HG02763 (cell line): ENCODE results near the gene SELENOO.

Experiments used
- ATAC-seq: cut with Tn5 transposase; IDR thresholded peaks from one replicate; pipeline ENCODE4 v1.9.1; 2021; ENCODE audit warnings: mild to moderate bottlenecking, moderate library complexity; ENCODE audit not compliant: unreplicated experiment

Gene SELENOO

GRCh38 chr22:50171965-50172421 lies 28.8 kb upstream of the SELENOO start:
- ATAC-seq, result no peak

- no peak for ATAC-seq
These were observed 27.4 kb upstream of the SELENOO start for GRCh38 chr22:50173311-50173982.

GRCh38 chr22:50173983-50174355 lies 26.8 kb upstream of the SELENOO start:
- ATAC-seq, result no peak

GRCh38 chr22:50174382-50175190 lies 26.2 kb upstream of the SELENOO start:
- no peak for ATAC-seq

GRCh38 chr22:50175191-50175461 lies 25.7 kb upstream of the SELENOO start:
- ATAC-seq, result no peak

GRCh38 chr22:50175921-50176849 lies 24.6 kb upstream of the SELENOO start:
- ATAC-seq, result no peak

- no peak for ATAC-seq
These were observed 23.8 kb upstream of the SELENOO start for GRCh38 chr22:50176850-50177536.

- ATAC-seq, result no peak
These were observed 23.0 kb upstream of the SELENOO start for GRCh38 chr22:50177537-50178470.

GRCh38 chr22:50178471-50178864 lies 22.3 kb upstream of the SELENOO start:
- no peak for ATAC-seq

GRCh38 chr22:50178871-50179869 lies 21.6 kb upstream of the SELENOO start:
- ATAC-seq, result no peak

GRCh38 chr22:50179937-50180726 lies 20.7 kb upstream of the SELENOO start:
- ATAC-seq, result no peak

- ATAC-seq, result no peak
These were observed 19.9 kb upstream of the SELENOO start for GRCh38 chr22:50180727-50181521.

- ATAC-seq, result no peak
These were observed 18.4 kb upstream of the SELENOO start for GRCh38 chr22:50182176-50183081.

GRCh38 chr22:50183141-50183971 lies 17.5 kb upstream of the SELENOO start:
- ATAC-seq, result no peak
